Esophagus muscularis mucosa (tissue), 4 donors: ENCODE results near the gene ZNF599. TPM values are rescaled to one million over a fixed set of nuclear protein-coding genes. Genes with fewer than 3 reads are reported as not detected.

ENCODE experiments used
- DNase-seq: peaks from one replicate; pipeline ENCODE4 v3.0.0-alpha.2; 2017; ENCODE audit errors: extremely low spot score
- H3K27ac ChIP-seq, 4 donors: fragments of 200-600 bp; sonication (generic); replicated peaks in 1 of 4; 1 replicate in 3 of 4; 2 replicates in 1 of 4; pipeline ENCODE4 v1.5.1; 2016 to 2019; ENCODE audit warnings: mild to moderate bottlenecking in 1 of 4
- H3K27me3 ChIP-seq, 4 donors: fragments of 200-600 bp; sonication (generic); one replicate each; pipeline versions ENCODE4 v1.5.1 to v1.6.0; 2016 to 2019
- H3K36me3 ChIP-seq, 4 donors: fragments of 200-600 bp; sonication (generic); one replicate each; pipeline ENCODE4 v1.5.1; 2016 to 2019
- H3K4me1 ChIP-seq, 4 donors: fragments of 200-600 bp; sonication (generic); one replicate each; pipeline ENCODE4 v1.5.1; 2016 to 2019
- H3K4me3 ChIP-seq, 4 donors: fragments of 200-600 bp; sonication (generic); 1 replicate in 2 of 4; 2 replicates in 2 of 4; pipeline ENCODE4 v1.5.1; 2016 to 2019; ENCODE audit warnings: mild to moderate bottlenecking in 4 of 4, moderate library complexity in 1 of 4
- H3K9me3 ChIP-seq, 4 donors: fragments of 200-600 bp; sonication (generic); 1 replicate in 3 of 4; 2 replicates in 1 of 4; pipeline ENCODE4 v1.5.1; 2016 to 2019
- CTCF ChIP-seq, 3 experiments: fragments of 200-600 bp in 2 of 3; fragments of 450-650 bp in 1 of 3; sonication (generic) in 2 of 3; IDR thresholded peaks; one replicate each; pipeline ENCODE4 v1.5.1; 2017 to 2019; ENCODE audit warnings: antibody characterized with exemption in 3 of 3, mild to moderate bottlenecking in 2 of 3, moderate library complexity in 1 of 3
- EP300 ChIP-seq: sonication (generic); formaldehyde crosslinking; IDR thresholded peaks from one replicate; pipeline ENCODE4 v1.6.1; 2017; ENCODE audit warnings: antibody characterized with exemption
- POLR2A ChIP-seq: fragments of 450-650 bp; IDR thresholded peaks from one replicate; pipeline ENCODE4 v1.6.1; 2017; ENCODE audit warnings: antibody characterized with exemption, moderate library complexity, mild to moderate bottlenecking, low read depth
- POLR2AphosphoS5 ChIP-seq, 2 donors: sonication (generic); formaldehyde crosslinking; IDR thresholded peaks; one replicate each; pipeline ENCODE4 v1.6.1; 2017; ENCODE audit warnings: antibody characterized with exemption in 2 of 2
- WGBS: methylation state at CpG from one replicate; pipeline ENCODE4 v1.1.5; 2018; 5-methylcytosine and 5-hydroxymethylcytosine counted together
- intact Hi-C: fragments of 100-400 bp; cut with DNase I; formaldehyde crosslinking; loops from one replicate; pipeline ENCODE4 v1.15.1; 2023
- total RNA-seq, 4 donors: library from RNA; depleted of rRNA; stranded (reverse); fragments of >200 nt; gene quantifications; one replicate each; pipeline versions ENCODE4 v1.1.0 to v1.2.1, GENCODE V29; 2016

Gene ZNF599
- total RNA-seq, 4 donors from 2014 or later: 5.8 to 7.1 (median 6.7) TPM

- 82% methylated on average over 7 of the region's 7 CpGs for WGBS
- DNase-seq: no peak
- TF ChIP-seq CTCF (IDR thresholded peaks at IDR 0.05): no peak
- no peak for TF ChIP-seq EP300
- no peak for TF ChIP-seq POLR2A
- no peak for TF ChIP-seq POLR2AphosphoS5 (IDR thresholded peaks at IDR 0.05)
- intact Hi-C loops: loop anchor here (5.0 kb wide), 1 partner anchor 55 kb away; the partner anchor contains the start of genes SCGB2B2 and ZNF302
- Histone ChIP-seq H3K4me1 (peaks cover 19 to 41% (median 35%) of the 10 kb centered on the region in 4 donors), H3K27me3 (peaks cover 0 to under 1% (median 0%) of the 10 kb centered on the region in 4 donors), H3K36me3 (peaks cover 0 to 17% (median 7%) of the 10 kb centered on the region in 4 donors), H3K27ac (no peak overlapping the region), H3K4me3 (no peak overlapping the region), H3K9me3 (no peaks in the 10 kb centered on the region)
These were observed 41.1 kb downstream of the ZNF599 start for GRCh38 chr19:34731964-34732363.

- Histone ChIP-seq H3K27ac (no peak overlapping the region), H3K9me3 (no peaks in the 10 kb centered on the region), H3K4me3 (no peak overlapping the region), H3K36me3 (peaks cover 0 to 10% (median 7%) of the 10 kb centered on the region in 4 donors), H3K27me3 (peaks cover 0 to 8% (median 0%) of the 10 kb centered on the region in 4 donors), H3K4me1 (peaks cover 19 to 36% (median 29%) of the 10 kb centered on the region in 4 donors)
- intact Hi-C loops: loop anchor here (5.0 kb wide), 1 partner anchor 54 kb away; the partner anchor contains the start of genes SCGB2B2 and ZNF302
- DNase-seq: no peak
- TF ChIP-seq CTCF (IDR thresholded peaks at IDR 0.05) (no peak), POLR2A (no peak), POLR2AphosphoS5 (IDR thresholded peaks at IDR 0.05) (no peak)
- 93% methylated on average over 6 of the region's 11 CpGs for WGBS
These were observed 41.8 kb downstream of the ZNF599 start for GRCh38 chr19:34731019-34731829.

- no peak for DNase-seq
- no peak for TF ChIP-seq POLR2AphosphoS5 (IDR thresholded peaks at IDR 0.05)
- no peak for TF ChIP-seq POLR2A
- TF ChIP-seq EP300: no peak
- no peak for TF ChIP-seq CTCF (IDR thresholded peaks at IDR 0.05)
- WGBS: 35% methylated on average over 4 of the region's 6 CpGs
- Histone ChIP-seq H3K4me3 (no peak overlapping the region), H3K27ac (no peak overlapping the region), H3K36me3 (no peaks in the 10 kb centered on the region), H3K4me1 (no peaks in the 10 kb centered on the region), H3K9me3 (no peaks in the 10 kb centered on the region), H3K27me3 (peaks cover 0 to 8% (median 0%) of the 10 kb centered on the region in 4 donors)
- intact Hi-C loops: no loop called here
These were observed 47.6 kb downstream of the ZNF599 start for GRCh38 chr19:34725400-34725799.

- no peaks in the 10 kb centered on the region for H3K36me3 ChIP-seq
- H3K4me1 ChIP-seq: no peaks in the 10 kb centered on the region
- DNase-seq: no peak
- intact Hi-C loops: no loop called here
- WGBS: 58% methylated on average over 7 of the region's 11 CpGs
- TF ChIP-seq POLR2A (no peak), CTCF (IDR thresholded peaks at IDR 0.05) (no peak), EP300 (no peak), POLR2AphosphoS5 (IDR thresholded peaks at IDR 0.05) (no peak)
- H3K9me3 ChIP-seq: no peaks in the 10 kb centered on the region
- peaks cover 0 to 8% (median 0%) of the 10 kb centered on the region in 4 donors for H3K27me3 ChIP-seq
- no peak overlapping the region for H3K4me3 ChIP-seq
- H3K27ac ChIP-seq: no peak overlapping the region
These were observed 50.7 kb downstream of the ZNF599 start for GRCh38 chr19:34722353-34722752.
